GM19193 (cell line): Measurements from ENCODE around the gene FGF21.

Experiments used
- POLR2A ChIP-seq: IDR thresholded peaks from 4 replicates; pipeline ENCODE4 v1.6.1; 2011; ENCODE audit not compliant: insufficient read depth, insufficient read length; ENCODE audit errors: extremely low read depth

Gene FGF21

GRCh38 chr19:48795685-48796070 is 40.4 kb downstream of the FGF21 start:
- TF ChIP-seq POLR2A = no peak

GRCh38 chr19:48796298-48797083 is 41.2 kb downstream of the FGF21 start:
- no peak for TF ChIP-seq POLR2A

GRCh38 chr19:48797103-48797502 is 41.8 kb downstream of the FGF21 start:
- TF ChIP-seq POLR2A = no peak

- no peak for TF ChIP-seq POLR2A
Measured at GRCh38 chr19:48798937-48799336, 43.6 kb downstream of the FGF21 start.

GRCh38 chr19:48799358-48800300 is 44.3 kb downstream of the FGF21 start:
- no peak for TF ChIP-seq POLR2A

GRCh38 chr19:48802623-48803022 is 47.3 kb downstream of the FGF21 start:
- no peak for TF ChIP-seq POLR2A

- no peak for TF ChIP-seq POLR2A
Measured at GRCh38 chr19:48804496-48804895, 49.2 kb downstream of the FGF21 start.

GRCh38 chr19:48805452-48805851 is 50.1 kb downstream of the FGF21 start:
- no peak for TF ChIP-seq POLR2A

- no peak for TF ChIP-seq POLR2A
Measured at GRCh38 chr19:48806518-48806817, 51.1 kb downstream of the FGF21 start.

GRCh38 chr19:48806818-48807589 is 51.7 kb downstream of the FGF21 start:
- no peak for TF ChIP-seq POLR2A

GRCh38 chr19:48807590-48808308 is 52.4 kb downstream of the FGF21 start:
- no peak for TF ChIP-seq POLR2A
